Erythroblast (primary cell): Measurements from ENCODE around the gene RHOBTB3.

Experiments used
- GATA1 ChIP-seq: IDR thresholded peaks from 2 replicates; pipeline ENCODE4 v1.6.1; 2011; ENCODE audit warnings: low read depth, mild to moderate bottlenecking, control low read depth, low read length, moderate library complexity
- POLR2A ChIP-seq: IDR thresholded peaks from 2 replicates; pipeline ENCODE4 v1.6.1; 2011; ENCODE audit warnings: mild to moderate bottlenecking, low read length

DNA sequence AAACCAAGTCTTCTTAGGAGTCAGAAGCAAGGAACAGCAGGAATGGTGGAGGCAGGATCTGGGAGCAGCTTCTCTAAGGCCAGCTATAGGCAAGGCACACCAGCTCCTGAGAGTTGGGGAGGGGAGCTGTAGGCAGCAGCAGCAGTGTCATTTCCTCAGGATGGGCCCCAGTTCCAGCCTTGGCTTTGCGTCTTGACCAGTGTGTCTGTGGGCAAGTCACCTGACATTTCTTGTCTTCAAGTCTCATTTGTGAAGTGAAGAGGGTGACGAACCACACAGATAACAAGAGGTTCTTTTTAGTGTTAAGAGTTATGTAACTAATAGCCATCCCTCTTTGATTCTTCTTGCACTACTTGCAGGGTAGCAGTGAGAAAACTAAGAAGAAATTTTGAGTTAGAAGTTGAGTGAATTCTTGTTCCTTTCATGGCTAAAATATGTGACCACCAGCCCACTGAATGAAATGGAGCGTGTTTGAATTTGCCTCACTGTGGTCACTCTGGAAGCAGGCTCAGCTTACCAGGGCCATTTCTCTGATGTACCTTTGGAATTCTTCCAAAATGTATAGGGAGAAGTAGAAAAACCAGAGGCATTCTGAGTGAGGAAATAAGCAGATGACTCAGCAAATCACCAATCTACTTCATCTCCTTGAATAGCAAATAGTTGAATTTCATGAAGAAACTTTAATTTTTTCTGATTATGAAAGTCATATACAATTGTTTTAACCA is 42.4 kb downstream of the RHOBTB3 start:
- TF ChIP-seq POLR2A (no peak), GATA1 (no peak)
